Activated T-cell treated with anti-CD3 and anti-CD28 coated beads for 24 hours (primary cell): ENCODE results near the gene TNIP3.
"Not testable (repeated sequence)": the region's sequence is repeated elsewhere in the genome, so short reads cannot be mapped to it uniquely, and the experiment has no call there.

Experiments used
- DNase-seq: peaks from one replicate; pipeline ENCODE4 v3.0.0-alpha.2; 2020; ENCODE audit warnings: low read depth

The TNIP3 gene

DNA sequence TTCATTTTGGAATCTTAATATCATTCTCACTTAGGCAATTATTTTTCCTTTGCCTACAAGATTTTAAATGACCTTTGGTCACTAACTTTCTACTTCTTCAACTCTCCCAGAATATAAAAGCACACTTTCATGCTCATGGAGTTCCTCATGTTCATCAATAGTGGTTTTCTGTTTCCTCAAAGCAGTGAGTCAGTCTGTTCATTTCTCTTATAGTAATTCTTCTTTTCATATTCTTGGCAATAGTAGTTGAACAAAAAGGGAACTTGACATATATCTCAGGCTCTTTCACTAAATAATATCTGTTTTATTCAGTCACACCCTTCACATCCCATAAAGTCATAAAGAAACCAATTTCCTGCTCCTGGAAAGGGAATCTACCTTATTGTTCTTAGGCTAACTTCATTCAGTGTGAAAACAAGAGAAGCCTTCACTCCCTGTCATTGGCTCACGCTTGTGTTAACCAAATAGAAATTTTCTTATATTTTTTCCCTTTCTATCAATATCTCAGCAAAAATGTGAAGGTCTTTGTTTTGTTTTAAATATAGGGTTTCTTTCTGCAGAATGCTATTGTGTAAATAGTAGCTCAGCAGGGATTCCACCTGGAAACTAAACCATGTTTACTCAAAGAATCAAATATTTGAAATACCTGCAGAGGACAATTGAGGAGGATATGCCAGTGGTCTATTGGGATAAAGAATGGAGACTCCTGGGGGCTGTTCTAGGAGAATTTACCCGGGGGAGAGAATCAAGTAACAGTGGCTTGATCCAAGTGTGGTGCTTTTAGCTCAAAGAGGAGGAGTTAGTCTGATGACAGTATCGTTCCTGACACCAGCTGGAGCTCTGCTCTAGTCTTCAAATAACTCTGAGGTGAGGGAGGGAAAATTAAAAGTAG, 13.4 kb upstream of the TNIP3 start:
- DNase-seq: no peak

DNA sequence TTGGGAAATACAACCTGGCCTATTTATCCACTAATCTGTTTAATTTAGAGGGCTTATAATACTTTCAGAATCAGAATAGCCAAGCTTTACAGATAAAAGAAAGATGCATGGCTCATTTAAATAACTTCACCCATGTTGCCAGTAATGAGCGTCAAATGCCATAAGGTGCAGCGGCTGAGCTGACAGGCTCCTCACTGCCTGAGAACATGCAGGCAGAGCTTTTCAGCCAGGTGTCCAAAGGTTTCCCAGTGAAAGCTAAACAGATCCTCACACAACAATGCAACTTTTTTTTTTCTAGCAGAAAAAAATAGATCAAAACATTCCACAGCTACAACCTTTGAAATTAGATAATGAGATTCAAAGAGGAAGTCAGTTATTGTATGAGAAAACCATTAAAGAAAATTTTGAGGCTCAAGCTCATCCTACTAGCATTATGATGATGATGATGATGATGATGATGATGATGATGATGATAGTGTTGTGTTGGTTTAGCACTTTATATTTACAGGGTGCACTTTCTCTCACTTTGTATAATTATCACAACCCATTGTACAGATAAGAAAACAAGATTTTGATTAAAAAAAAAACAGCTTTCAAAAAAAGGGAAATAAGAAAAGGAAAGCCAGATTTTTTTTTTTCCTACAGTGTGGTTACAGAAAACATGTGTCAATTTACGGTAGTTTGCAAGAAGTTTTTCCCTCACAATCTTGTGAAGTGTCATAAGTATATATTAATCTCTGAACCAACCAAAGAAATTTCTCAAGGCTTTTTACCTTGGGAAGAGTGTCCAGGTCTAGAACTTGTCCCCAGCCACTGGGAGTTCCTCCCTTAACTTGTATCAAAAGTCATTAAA, 12.2 kb upstream of the TNIP3 start:
- DNase-seq: no peak

GRCh38 chr4:121171477-121171876, 7.4 kb upstream of the TNIP3 start:
- DNase-seq: not testable (repeated sequence)

DNA sequence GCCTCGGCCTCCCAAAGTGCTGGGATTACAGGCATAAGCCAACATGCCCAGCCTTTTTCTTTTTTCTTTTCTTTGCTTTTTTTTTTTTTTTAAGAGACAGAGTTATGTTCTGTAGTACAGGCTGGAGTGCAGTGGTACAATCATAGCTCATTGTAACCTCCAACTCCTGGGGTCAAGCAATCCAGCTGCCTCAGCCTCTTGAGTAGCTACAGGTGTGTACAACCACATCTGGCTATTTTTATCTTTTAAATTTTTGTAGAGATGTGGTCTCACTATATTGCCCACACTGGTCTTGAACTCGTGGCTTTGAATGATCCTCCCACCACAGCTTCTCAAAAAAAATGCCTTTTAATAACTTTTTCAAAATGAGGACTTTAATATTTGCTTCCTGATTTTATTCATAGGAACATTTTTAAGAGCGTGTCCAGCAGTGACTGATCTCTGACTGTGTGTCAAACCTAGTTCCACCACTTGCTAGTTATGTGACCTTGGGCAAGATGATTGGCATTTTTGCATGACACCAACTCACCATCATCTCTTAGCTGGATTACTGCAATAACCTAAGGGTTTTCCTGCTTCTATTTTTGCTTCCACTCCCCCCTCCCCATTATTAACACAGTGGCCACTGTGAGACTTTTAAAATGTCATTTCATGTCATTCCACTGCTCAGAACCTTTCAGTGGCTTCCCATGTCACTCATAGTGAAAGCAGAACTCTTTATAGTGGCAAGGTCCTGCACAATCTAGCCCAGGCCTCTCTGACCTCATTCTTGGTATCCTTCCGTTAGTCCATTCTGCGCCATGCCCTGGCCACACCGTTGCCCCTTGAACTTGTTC, 4.5 kb upstream of the TNIP3 start:
- no peak for DNase-seq

GRCh38 chr4:121166976-121167375, 2.9 kb upstream of the TNIP3 start:
- DNase-seq: no peak

GRCh38 chr4:121165206-121165605, 1.1 kb upstream of the TNIP3 start:
- no peak for DNase-seq

GRCh38 chr4:121156822-121157769, 7.0 kb downstream of the TNIP3 start:
- no peak for DNase-seq

GRCh38 chr4:121155893-121156292, 8.2 kb downstream of the TNIP3 start:
- no peak for DNase-seq

DNA sequence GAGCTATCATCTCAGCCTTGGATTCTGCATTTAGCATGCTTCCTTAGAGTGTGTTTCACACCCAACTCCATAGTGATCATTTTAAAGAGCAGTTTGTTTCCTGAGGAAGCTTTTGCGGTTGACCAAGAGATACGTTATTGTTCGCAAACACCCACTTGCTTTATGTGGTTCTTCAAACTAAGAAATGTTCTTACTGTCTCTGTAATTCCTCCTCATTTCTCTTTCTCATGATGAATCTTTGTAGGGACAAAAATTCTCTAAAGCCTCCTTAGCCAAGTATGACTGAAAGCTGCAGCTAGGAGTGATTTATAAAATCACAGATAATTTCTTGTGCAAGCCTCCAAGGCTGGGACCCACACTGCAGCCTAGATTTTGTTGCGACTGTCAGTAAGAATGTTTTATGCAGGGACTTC, 10.0 kb downstream of the TNIP3 start:
- no peak for DNase-seq

GRCh38 chr4:121151942-121152341, 12.2 kb downstream of the TNIP3 start:
- no peak for DNase-seq

DNA sequence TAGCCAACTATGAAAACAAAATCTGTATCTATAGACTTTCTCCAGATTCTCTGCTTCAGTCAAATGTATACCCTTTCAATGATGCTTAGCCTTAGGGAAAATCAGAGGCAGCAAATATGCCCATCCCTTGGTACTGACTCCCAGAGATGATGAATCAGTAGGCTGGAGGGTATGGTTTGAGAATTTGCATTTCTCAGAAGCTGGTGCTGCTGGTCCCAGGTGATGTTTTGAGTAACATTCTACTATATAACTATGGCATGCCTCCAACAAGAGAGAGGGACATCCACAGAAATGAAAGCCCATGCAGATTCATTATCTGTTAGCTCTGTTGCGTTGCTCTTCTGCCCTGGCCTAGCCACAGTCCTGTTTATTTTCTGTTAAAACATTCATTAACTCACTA, 13.6 kb downstream of the TNIP3 start:
- DNase-seq: no peak

GRCh38 chr4:121150003-121150402, 14.1 kb downstream of the TNIP3 start:
- no peak for DNase-seq

DNA sequence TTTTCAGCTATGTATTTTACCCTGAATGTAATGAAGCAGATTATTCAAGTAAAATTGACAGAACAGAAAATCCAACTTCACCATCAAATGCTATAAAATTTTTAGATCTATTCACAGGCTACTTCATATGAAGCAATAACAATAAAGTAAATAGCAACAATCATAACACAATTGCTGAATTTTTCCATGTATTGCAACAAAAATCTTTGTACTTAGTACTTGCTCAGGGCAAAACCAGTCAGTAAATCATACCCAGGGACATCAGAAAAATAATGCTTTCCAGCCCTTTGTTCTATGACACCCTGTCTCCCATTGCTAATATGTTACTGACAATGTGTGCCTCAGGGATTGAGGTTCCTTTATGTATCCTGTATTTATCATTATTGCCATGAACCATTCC, 15.5 kb downstream of the TNIP3 start:
- DNase-seq: no peak

DNA sequence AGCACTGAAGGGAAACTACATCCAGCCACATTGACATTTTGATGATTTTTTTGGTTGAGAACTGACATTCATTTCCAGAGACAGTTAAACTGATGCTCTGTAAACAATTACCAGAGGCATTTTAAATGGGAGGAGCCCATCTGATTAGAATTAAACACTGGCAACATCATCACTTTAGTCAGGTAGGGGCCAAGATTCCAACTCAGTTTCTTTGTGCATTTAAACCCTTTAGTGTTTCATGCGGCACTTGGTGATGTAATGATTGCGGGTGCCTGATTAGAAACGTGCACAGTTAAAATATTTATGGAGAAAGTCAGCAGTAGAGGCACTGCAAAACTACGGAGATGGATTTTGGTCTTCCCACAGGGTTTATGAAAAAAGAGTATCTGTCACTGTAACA, 16.1 kb downstream of the TNIP3 start:
- no peak for DNase-seq

- no peak for DNase-seq
Measured at GRCh38 chr4:121146530-121146929, 17.6 kb downstream of the TNIP3 start.

GRCh38 chr4:121145430-121145829, 18.7 kb downstream of the TNIP3 start:
- no peak for DNase-seq

- DNase-seq: no peak
Measured at GRCh38 chr4:121144021-121144420, 20.1 kb downstream of the TNIP3 start.

DNA sequence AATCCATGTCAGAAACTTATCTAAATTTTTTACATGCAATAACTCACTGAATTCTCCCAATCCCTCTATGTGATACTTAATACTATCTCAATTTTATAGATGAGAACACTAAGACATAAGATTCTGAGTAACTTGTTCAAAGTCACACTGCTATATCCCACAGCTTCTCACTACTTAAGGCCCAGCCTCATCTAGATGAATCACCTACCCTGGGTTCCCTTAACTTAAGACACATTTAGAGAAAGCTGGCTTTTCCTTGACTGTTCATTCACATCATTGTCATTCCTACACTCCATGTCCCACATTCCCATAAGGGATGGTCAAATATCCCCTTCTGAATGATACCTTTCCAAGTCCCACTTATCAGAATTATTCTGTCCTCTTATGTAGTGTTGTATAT, 21.0 kb downstream of the TNIP3 start:
- DNase-seq: no peak

- no peak for DNase-seq
Measured at GRCh38 chr4:121140716-121141460, 23.2 kb downstream of the TNIP3 start.

GRCh38 chr4:121139533-121140222, 24.4 kb downstream of the TNIP3 start:
- no peak for DNase-seq
